Tibial nerve (tissue), 4 donors: Measurements from ENCODE around the gene INTS3. TPM values are rescaled to one million over a fixed set of nuclear protein-coding genes. Genes with fewer than 3 reads are reported as not detected.

Experiments used
- DNase-seq, 2 donors: peaks; one replicate each; pipeline ENCODE4 v3.0.0-alpha.2; 2019; ENCODE audit warnings: low spot score in 2 of 2
- H3K27ac ChIP-seq, 4 donors: fragments of 200-600 bp; sonication (generic) in 3 of 4; one replicate each; pipeline ENCODE4 v1.5.1; 2017 to 2019; ENCODE audit warnings: mild to moderate bottlenecking in 1 of 4
- H3K27me3 ChIP-seq, 2 donors: fragments of 200-600 bp; sonication (generic) in 1 of 2; one replicate each; pipeline versions ENCODE4 v1.5.1 to v1.6.0; 2017 to 2019
- H3K36me3 ChIP-seq, 3 donors: fragments of 200-600 bp; sonication (generic); one replicate each; pipeline ENCODE4 v1.5.1; 2018 to 2019
- H3K4me1 ChIP-seq, 4 donors: fragments of 200-600 bp; sonication (generic) in 3 of 4; one replicate each; pipeline ENCODE4 v1.5.1; 2017 to 2019
- H3K4me3 ChIP-seq, 4 donors: fragments of 200-600 bp; sonication (generic) in 3 of 4; one replicate each; pipeline ENCODE4 v1.5.1; 2017 to 2019; ENCODE audit warnings: mild to moderate bottlenecking in 1 of 4, moderate library complexity in 1 of 4
- H3K9me3 ChIP-seq, 4 donors: fragments of 200-600 bp; sonication (generic) in 3 of 4; one replicate each; pipeline ENCODE4 v1.5.1; 2017 to 2019
- CTCF ChIP-seq, 5 experiments: fragments of 200-600 bp in 3 of 5; fragments of 450-650 bp in 2 of 5; sonication (generic) in 3 of 5; IDR thresholded peaks; one replicate each; pipeline ENCODE4 v1.5.1; 2016 to 2019; ENCODE audit warnings: antibody characterized with exemption in 5 of 5, mild to moderate bottlenecking in 3 of 5, moderate library complexity in 2 of 5
- EP300 ChIP-seq, 2 donors: sonication (generic); formaldehyde crosslinking; IDR thresholded peaks; one replicate each; pipeline ENCODE4 v1.6.1; 2017; ENCODE audit warnings: antibody characterized with exemption in 2 of 2, mild to moderate bottlenecking in 1 of 2
- POLR2A ChIP-seq, 2 donors: fragments of 450-650 bp; IDR thresholded peaks; one replicate each; pipeline ENCODE4 v1.6.1; 2017; ENCODE audit warnings: antibody characterized with exemption in 2 of 2, mild to moderate bottlenecking in 2 of 2, moderate library complexity in 2 of 2
- WGBS, 2 donors: methylation state at CpG; one replicate each; pipeline ENCODE4 v1.1.5; 2018; 5-methylcytosine and 5-hydroxymethylcytosine counted together
- total RNA-seq, 4 donors: library from RNA; depleted of rRNA; stranded (reverse); fragments of >200 nt; gene quantifications; one replicate each; pipeline ENCODE4 v1.1.0, GENCODE V29; 2016

Gene INTS3
- total RNA-seq, 4 donors from 2014 or later, result 66.6 to 79.5 (median 71.3) TPM

DNA sequence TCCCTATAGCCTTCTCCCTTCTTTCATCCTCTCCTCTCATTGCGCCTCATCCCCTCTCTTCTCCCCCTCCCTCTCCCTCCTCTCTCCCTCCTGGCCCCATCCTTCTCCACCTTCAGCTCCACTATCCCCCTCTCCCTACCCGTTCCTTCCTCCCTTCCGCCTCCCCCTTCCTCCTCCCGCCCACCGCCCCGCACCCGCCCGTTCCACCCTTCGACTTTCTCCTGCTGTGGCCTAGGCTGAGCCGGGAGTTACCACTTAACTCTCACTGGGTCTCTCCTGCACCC is 47.8 kb upstream of the INTS3 start:
- no peak for DNase-seq
- Histone ChIP-seq H3K9me3 (no peaks in the 10 kb centered on the region), H3K4me1 (peaks cover 0 to 32% (median 21%) of the 10 kb centered on the region in 4 donors), H3K27me3 (peaks cover 0 to 47% of the 10 kb centered on the region in 2 donors), H3K27ac (peak overlapping the region in 2 of 4 donors; percentile 17 to 75), H3K36me3 (no peaks in the 10 kb centered on the region), H3K4me3 (peak overlapping the region in 3 of 4 donors; percentile 41 to 67 (median 51))
- 10 to 26% methylated on average over 10 of the region's 10 CpGs for WGBS, 2 donors
- no peak for TF ChIP-seq EP300 (IDR thresholded peaks at IDR 0.05)
- TF ChIP-seq POLR2A (IDR thresholded peaks at IDR 0.05), result no peak
- no peak for TF ChIP-seq CTCF (IDR thresholded peaks at IDR 0.05)

DNA sequence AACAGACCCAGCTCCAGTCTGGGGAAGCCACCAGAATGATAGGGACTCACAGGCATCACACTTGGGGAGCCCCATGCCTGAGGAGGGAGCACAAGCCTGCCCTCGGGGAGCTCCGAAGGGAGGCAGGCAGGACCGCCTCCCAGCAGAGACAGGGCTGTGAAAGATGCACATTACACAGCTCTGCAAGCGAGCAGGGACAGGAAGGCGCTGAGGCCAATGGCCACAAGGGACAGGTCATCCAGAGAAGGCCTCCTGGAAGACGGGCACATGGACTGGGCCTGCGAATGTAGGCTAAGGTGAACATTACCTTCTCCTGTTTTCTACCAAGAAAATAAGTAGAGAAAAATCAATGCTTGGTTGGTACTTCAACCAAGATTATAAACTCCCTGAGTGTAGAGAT is 45.1 kb upstream of the INTS3 start:
- H3K27me3 ChIP-seq, result peaks cover 0 to 39% of the 10 kb centered on the region in 2 donors
- no peak overlapping the region for H3K4me3 ChIP-seq
- peaks cover 0 to 28% (median 19%) of the 10 kb centered on the region in 4 donors for H3K4me1 ChIP-seq
- TF ChIP-seq CTCF (IDR thresholded peaks at IDR 0.05) (no peak), POLR2A (IDR thresholded peaks at IDR 0.05) (no peak), EP300 (IDR thresholded peaks at IDR 0.05) (no peak)
- no peaks in the 10 kb centered on the region for H3K9me3 ChIP-seq
- DNase-seq, result no peak
- H3K36me3 ChIP-seq, result no peaks in the 10 kb centered on the region
- H3K27ac ChIP-seq, result no peak overlapping the region
- WGBS, 2 donors, result 75 to 87% methylated on average over 7 of the region's 7 CpGs

DNA sequence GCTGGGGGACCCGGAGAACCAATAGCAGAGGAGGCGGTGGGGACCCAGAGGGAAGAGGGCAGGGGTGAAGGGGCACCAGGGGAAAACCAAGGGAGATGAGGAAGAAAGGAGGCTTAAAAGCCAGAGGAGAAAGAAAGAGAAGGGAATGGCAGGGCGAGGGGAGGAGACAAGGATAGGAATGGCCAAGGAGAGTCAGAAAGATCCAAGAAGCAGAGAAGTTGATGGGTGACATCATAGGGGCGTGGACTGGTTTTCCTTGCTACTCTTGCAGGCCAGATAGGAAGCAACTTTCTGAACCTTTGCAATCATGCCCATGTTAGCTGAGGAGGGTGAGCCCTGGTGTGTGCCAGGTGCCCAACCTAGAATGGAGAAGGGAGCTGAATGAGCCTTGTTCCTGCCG is 44.0 kb upstream of the INTS3 start:
- TF ChIP-seq POLR2A (IDR thresholded peaks at IDR 0.05) (no peak), EP300 (IDR thresholded peaks at IDR 0.05) (no peak), CTCF (IDR thresholded peaks at IDR 0.05) (no peak)
- WGBS, 2 donors, result 73 to 76% methylated on average over 5 of the region's 5 CpGs
- no peak overlapping the region for H3K27ac ChIP-seq

DNA sequence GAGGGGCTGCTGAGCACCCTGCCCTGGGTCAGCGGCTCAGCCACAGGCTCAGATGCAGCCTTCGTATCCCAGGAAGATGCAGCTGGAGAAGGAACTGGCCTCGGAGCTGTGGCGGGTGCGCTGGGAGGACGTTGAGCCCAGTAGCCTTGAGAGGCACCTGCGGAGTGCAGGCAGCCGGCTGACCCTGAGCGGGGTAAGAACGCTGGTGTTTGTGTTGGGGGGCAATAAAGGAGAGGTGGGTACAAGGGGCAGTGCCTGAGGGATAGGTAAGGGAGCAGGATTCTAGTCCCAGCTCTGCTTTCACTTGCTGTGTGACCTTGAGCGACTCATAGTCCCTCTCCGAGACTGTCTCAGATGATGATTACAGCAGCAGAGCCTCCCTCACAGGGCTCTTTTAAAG is 43.0 kb upstream of the INTS3 start:
- H3K27ac ChIP-seq, result no peak overlapping the region
- no peak overlapping the region for H3K4me3 ChIP-seq
- DNase-seq, result no peak
- H3K4me1 ChIP-seq, result peaks cover 0 to 6% (median 0%) of the 10 kb centered on the region in 4 donors
- TF ChIP-seq CTCF (IDR thresholded peaks at IDR 0.05) (no peak), EP300 (IDR thresholded peaks at IDR 0.05) (no peak), POLR2A (IDR thresholded peaks at IDR 0.05) (no peak)
- H3K36me3 ChIP-seq, result peaks cover 0 to 6% (median 0%) of the 10 kb centered on the region in 3 donors
- 81 to 83% methylated on average over 12 of the region's 12 CpGs for WGBS, 2 donors
- H3K9me3 ChIP-seq, result no peaks in the 10 kb centered on the region
- peaks cover 0 to 17% of the 10 kb centered on the region in 2 donors for H3K27me3 ChIP-seq

More for the DNA sequence above, 44.0 kb upstream of the INTS3 start:
- H3K9me3 ChIP-seq, result no peaks in the 10 kb centered on the region
- H3K4me1 ChIP-seq, result peaks cover 0 to 16% (median 9%) of the 10 kb centered on the region in 4 donors
- peaks cover 0 to 2% (median 0%) of the 10 kb centered on the region in 3 donors for H3K36me3 ChIP-seq
- H3K4me3 ChIP-seq, result no peak overlapping the region
- H3K27me3 ChIP-seq, result peaks cover 0 to 27% of the 10 kb centered on the region in 2 donors
- no peak for DNase-seq

GRCh38 chr1:153685544-153686340 is 42.1 kb upstream of the INTS3 start:
- Histone ChIP-seq H3K4me3 (no peak overlapping the region), H3K4me1 (no peaks in the 10 kb centered on the region), H3K27ac (no peak overlapping the region), H3K27me3 (peaks cover 0 to 8% of the 10 kb centered on the region in 2 donors), H3K36me3 (peaks cover 0 to 6% (median 0%) of the 10 kb centered on the region in 3 donors), H3K9me3 (no peaks in the 10 kb centered on the region)
- TF ChIP-seq POLR2A (IDR thresholded peaks at IDR 0.05) (no peak), CTCF (IDR thresholded peaks at IDR 0.05) (no peak), EP300 (IDR thresholded peaks at IDR 0.05) (no peak)
- no peak for DNase-seq
- 74 to 76% methylated on average over 11 of the region's 11 CpGs for WGBS, 2 donors
